Measurements from ENCODE around the gene MNX1.

The MNX1 gene

GRCh38 chr7:157043745-157044144 is 33.3 kb upstream of the MNX1 start:
- ChIA-PET POLR2A (ENCODE audit: low non-redundant PET) (no interaction called here), CTCF (no interaction called here)
- no peak overlapping the region for H3K27ac ChIP-seq
- no peak for TF ChIP-seq CTCF (conservative IDR thresholded peaks at IDR 0.05; ENCODE audit: low read depth)
- DNase-seq (ENCODE audit: low spot score): no peak

- H3K27ac ChIP-seq: no peak overlapping the region
- DNase-seq (ENCODE audit: low spot score): no peak
- POLR2A ChIA-PET (ENCODE audit: low non-redundant PET): no interaction called here
- CTCF ChIA-PET: no interaction called here
- no peak for TF ChIP-seq CTCF (conservative IDR thresholded peaks at IDR 0.05; ENCODE audit: low read depth)
These were observed 31.2 kb upstream of the MNX1 start for GRCh38 chr7:157041514-157042277.

- POLR2A ChIA-PET (ENCODE audit: low non-redundant PET): no interaction called here
These were observed 30.5 kb upstream of the MNX1 start for GRCh38 chr7:157041004-157041403.

GRCh38 chr7:157037635-157038034 is 27.2 kb upstream of the MNX1 start:
- ChIA-PET CTCF (no interaction called here), POLR2A (ENCODE audit: low non-redundant PET) (no interaction called here)
- DNase-seq (ENCODE audit: low spot score): no peak
- no peak overlapping the region for H3K27ac ChIP-seq
- no peak for TF ChIP-seq CTCF (conservative IDR thresholded peaks at IDR 0.05; ENCODE audit: low read depth)

More at GRCh38 chr7:157041004-157041403, 30.5 kb upstream of the MNX1 start:
- no peak overlapping the region for H3K27ac ChIP-seq
- no peak for DNase-seq (ENCODE audit: low spot score)
- TF ChIP-seq CTCF (conservative IDR thresholded peaks at IDR 0.05; ENCODE audit: low read depth): no peak
- CTCF ChIA-PET: no interaction called here

- DNase-seq (ENCODE audit: low spot score): no peak
- ChIA-PET CTCF (no interaction called here), POLR2A (ENCODE audit: low non-redundant PET) (no interaction called here)
- TF ChIP-seq CTCF (conservative IDR thresholded peaks at IDR 0.05; ENCODE audit: low read depth): no peak
- no peak overlapping the region for H3K27ac ChIP-seq
These were observed 26.6 kb upstream of the MNX1 start for GRCh38 chr7:157037028-157037427.

- no peak overlapping the region for H3K27ac ChIP-seq
- no peak for TF ChIP-seq CTCF (conservative IDR thresholded peaks at IDR 0.05; ENCODE audit: low read depth)
- ChIA-PET CTCF (no interaction called here), POLR2A (ENCODE audit: low non-redundant PET) (no interaction called here)
- DNase-seq (ENCODE audit: low spot score): no peak
These were observed 25.5 kb upstream of the MNX1 start for GRCh38 chr7:157035979-157036378.
